HG03108 (cell line): Measurements from ENCODE around the gene DNAJB11.
A peak's percentile ranks its signal among the peaks of the same experiment; 100 is the strongest.
"Not testable (repeated sequence)": the region's sequence is repeated elsewhere in the genome, so short reads cannot be mapped to it uniquely, and the experiment has no call there.

ENCODE experiments used
- ATAC-seq: cut with Tn5 transposase; IDR thresholded peaks from one replicate; pipeline ENCODE4 v1.9.1; 2021; ENCODE audit warnings: moderate library complexity; ENCODE audit not compliant: unreplicated experiment

DNAJB11 gene

GRCh38 chr3:186570096-186570940 lies at the start of gene DNAJB11:
Gene DNAJB11, plus strand, starts transcription at chr3:186570720. Its CDS starts 178 bp downstream, at chr3:186570898.
- ATAC-seq = peak; percentile 86

GRCh38 chr3:186520957-186521842 lies 49.3 kb upstream of the DNAJB11 start:
- ATAC-seq = peak; percentile 57

- ATAC-seq = no peak
Measured at GRCh38 chr3:186523022-186523421, 47.5 kb upstream of the DNAJB11 start.

GRCh38 chr3:186523434-186523833 lies 47.1 kb upstream of the DNAJB11 start:
- ATAC-seq = no peak

GRCh38 chr3:186524616-186525015 lies 45.9 kb upstream of the DNAJB11 start:
- ATAC-seq = no peak

GRCh38 chr3:186525369-186526255 lies 44.9 kb upstream of the DNAJB11 start:
- ATAC-seq = peak; percentile 23

GRCh38 chr3:186526256-186526606 lies 44.3 kb upstream of the DNAJB11 start:
- ATAC-seq = peak; percentile 47

GRCh38 chr3:186529201-186529999 lies 41.1 kb upstream of the DNAJB11 start:
- no peak for ATAC-seq

- no peak for ATAC-seq
Measured at GRCh38 chr3:186530415-186530814, 40.1 kb upstream of the DNAJB11 start.

GRCh38 chr3:186531694-186532093 lies 38.8 kb upstream of the DNAJB11 start:
- ATAC-seq = not testable (repeated sequence)

- peak; percentile 54 for ATAC-seq
Measured at GRCh38 chr3:186532598-186533072, 37.9 kb upstream of the DNAJB11 start.

- peak; percentile 83 for ATAC-seq
Measured at GRCh38 chr3:186534113-186534669, 36.3 kb upstream of the DNAJB11 start.

- ATAC-seq = no peak
Measured at GRCh38 chr3:186536883-186537844, 33.4 kb upstream of the DNAJB11 start.

- no peak for ATAC-seq
Measured at GRCh38 chr3:186538779-186539178, 31.7 kb upstream of the DNAJB11 start.

GRCh38 chr3:186540221-186540834 lies 30.2 kb upstream of the DNAJB11 start:
- peak; percentile 61 for ATAC-seq

- ATAC-seq = no peak
Measured at GRCh38 chr3:186540835-186541226, 29.7 kb upstream of the DNAJB11 start.

GRCh38 chr3:186544281-186544680 lies 26.2 kb upstream of the DNAJB11 start, which contains the start of gene CRYGS:
Gene CRYGS, minus strand, starts transcription at chr3:186544380. Its CDS starts 54 bp downstream, at chr3:186544326.
- no peak for ATAC-seq

- ATAC-seq = no peak
Measured at GRCh38 chr3:186549497-186549896, 21.0 kb upstream of the DNAJB11 start.
